Astrocyte (in vitro differentiated cells and primary cell): ENCODE data around the gene TFF3. TPM values are rescaled to one million over a fixed set of nuclear protein-coding genes. Genes with fewer than 3 reads are reported as not detected.

ENCODE experiments used
- DNase-seq: peaks from one replicate; pipeline ENCODE4 v3.0.0-alpha.2; 2010; ENCODE audit warnings: low read depth
- FAIRE-seq: peaks from 2 replicates; lab custom pipeline; 2011; peaks lifted over from hg19 to GRCh38; lab: Jason Lieb, UNC
- H2AFZ ChIP-seq: 2 replicates; pipeline ENCODE4 v1.6.0; 2012; ENCODE audit warnings: low read depth, low read length, inconsistent platforms
- H3K27ac ChIP-seq: 2 replicates; pipeline ENCODE4 v1.5.1; 2011; ENCODE audit warnings: low read depth, low read length, inconsistent platforms
- H3K27me3 ChIP-seq: 2 replicates; pipeline ENCODE4 v1.6.0; 2011; ENCODE audit warnings: low read length, inconsistent platforms; ENCODE audit not compliant: insufficient read depth
- H3K36me3 ChIP-seq: 2 replicates; pipeline ENCODE4 v1.5.1; 2011; ENCODE audit warnings: low read length, inconsistent platforms; ENCODE audit not compliant: insufficient read depth
- H3K4me1 ChIP-seq: 2 replicates; pipeline ENCODE4 v1.5.1; 2011; ENCODE audit warnings: low read length, inconsistent platforms; ENCODE audit not compliant: insufficient read depth
- H3K4me2 ChIP-seq: 2 replicates; pipeline ENCODE4 v1.6.0; 2012; ENCODE audit warnings: low read length, inconsistent platforms
- H3K4me3 ChIP-seq: 2 replicates; pipeline ENCODE4 v1.5.1; 2011; ENCODE audit warnings: low read depth, mild to moderate bottlenecking, low read length, inconsistent platforms; ENCODE audit not compliant: insufficient read depth
- H3K79me2 ChIP-seq: 2 replicates; pipeline ENCODE4 v1.6.0; 2012; ENCODE audit warnings: mild to moderate bottlenecking, low read length, inconsistent platforms; ENCODE audit not compliant: insufficient read depth
- H3K9ac ChIP-seq: 2 replicates; pipeline ENCODE4 v1.6.0; 2012; ENCODE audit warnings: mild to moderate bottlenecking, low read length, inconsistent platforms
- H3K9me3 ChIP-seq: 2 replicates; pipeline ENCODE4 v1.5.1; 2012; ENCODE audit warnings: low read depth, mild to moderate bottlenecking, low read length, inconsistent platforms; ENCODE audit not compliant: insufficient read depth
- H4K20me1 ChIP-seq: 2 replicates; pipeline ENCODE4 v1.6.0; 2012; ENCODE audit warnings: low read length, inconsistent platforms; ENCODE audit not compliant: insufficient read depth
- H3K27ac Mint-ChIP-seq: one replicate; pipeline ENCODE4 v1.8.0; 2021; ENCODE audit warnings: mild to moderate bottlenecking, mixed read lengths; ENCODE audit not compliant: unreplicated experiment
- H3K27me3 Mint-ChIP-seq: one replicate; pipeline ENCODE4 v1.8.0; 2021; ENCODE audit warnings: low read depth, mixed read lengths; ENCODE audit not compliant: unreplicated experiment
- H3K36me3 Mint-ChIP-seq: one replicate; pipeline ENCODE4 v1.8.0; 2021; ENCODE audit warnings: low read depth, mixed read lengths; ENCODE audit not compliant: unreplicated experiment
- H3K4me1 Mint-ChIP-seq: one replicate; pipeline ENCODE4 v1.8.0; 2021; ENCODE audit warnings: low read depth, mixed read lengths; ENCODE audit not compliant: unreplicated experiment
- H3K4me3 Mint-ChIP-seq: one replicate; pipeline ENCODE4 v1.8.0; 2021; ENCODE audit warnings: mild to moderate bottlenecking, moderate library complexity, mixed read lengths; ENCODE audit not compliant: unreplicated experiment
- H3K9me3 Mint-ChIP-seq: one replicate; pipeline ENCODE4 v1.8.0; 2021; ENCODE audit warnings: mild to moderate bottlenecking, mixed read lengths; ENCODE audit not compliant: unreplicated experiment
- CTCF ChIP-seq: IDR thresholded peaks from 2 replicates; pipeline ENCODE4 v1.5.1; 2011; ENCODE audit warnings: low read depth, mild to moderate bottlenecking, inconsistent platforms, low read length, moderate library complexity; ENCODE audit not compliant: insufficient read depth
- EZH2 ChIP-seq: IDR thresholded peaks from 2 replicates; pipeline ENCODE4 v1.6.1; 2012; ENCODE audit warnings: mild to moderate bottlenecking, low read length, inconsistent platforms; ENCODE audit not compliant: insufficient read depth
- total RNA-seq: library from RNA; stranded (reverse); gene quantifications from 2 replicates; pipeline ENCODE4 v1.2.1, GENCODE V29; 2021

Gene TFF3
- total RNA-seq, 1 donor from 2014 or later = not detected

GRCh38 chr21:42308161-42308913 is 6.9 kb downstream of the TFF3 start:
- no peaks in the 10 kb centered on the region for H3K36me3 ChIP-seq
- peaks cover 11% of the 10 kb centered on the region for H3K27me3 ChIP-seq
- no peak overlapping the region for H3K4me2 ChIP-seq
- Mint-ChIP-seq H3K27ac (no peak overlapping the region), H3K36me3 (no peaks in the 10 kb centered on the region), H3K9me3 (no peaks in the 10 kb centered on the region), H3K27me3 (peaks cover 63% of the 10 kb centered on the region), H3K4me3 (no peak overlapping the region), H3K4me1 (peaks cover 3% of the 10 kb centered on the region)
- no peak overlapping the region for H2AFZ ChIP-seq
- no peaks in the 10 kb centered on the region for H4K20me1 ChIP-seq
- DNase-seq = no peak
- no peak for FAIRE-seq
- no peak overlapping the region for H3K9ac ChIP-seq
- no peak overlapping the region for H3K4me3 ChIP-seq
- no peaks in the 10 kb centered on the region for H3K9me3 ChIP-seq
- no peaks in the 10 kb centered on the region for H3K79me2 ChIP-seq
- no peak for TF ChIP-seq CTCF
- TF ChIP-seq EZH2 = no peak
- H3K4me1 ChIP-seq = no peaks in the 10 kb centered on the region
- no peak overlapping the region for H3K27ac ChIP-seq

DNA sequence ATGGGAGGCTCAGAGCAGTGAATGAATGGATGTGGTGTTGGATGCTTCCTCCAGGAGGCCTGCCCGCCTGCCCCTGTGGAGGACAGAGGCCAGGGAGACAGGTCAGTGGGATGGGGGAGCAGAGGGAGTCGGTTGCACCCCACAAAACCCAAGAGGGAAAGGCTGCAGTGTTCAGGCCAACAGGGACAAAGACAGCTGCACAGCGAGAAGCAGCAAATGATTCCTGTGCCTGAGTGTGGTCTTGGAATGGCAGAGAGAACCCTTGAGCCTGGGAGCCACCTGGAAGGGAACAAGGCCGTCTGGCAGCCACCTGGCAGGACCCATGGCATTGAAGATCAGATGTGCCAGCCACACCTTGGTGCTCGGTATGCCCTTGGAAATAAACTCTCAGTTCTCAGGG is 8.1 kb downstream of the TFF3 start:
- Histone ChIP-seq H2AFZ (no peak overlapping the region), H3K27ac (no peak overlapping the region), H3K79me2 (no peaks in the 10 kb centered on the region), H3K27me3 (peaks cover 10% of the 10 kb centered on the region), H3K36me3 (no peaks in the 10 kb centered on the region), H3K4me3 (no peak overlapping the region), H3K9ac (no peak overlapping the region), H3K4me1 (no peaks in the 10 kb centered on the region), H3K9me3 (no peaks in the 10 kb centered on the region), H3K4me2 (no peak overlapping the region), H4K20me1 (no peaks in the 10 kb centered on the region)
- Mint-ChIP-seq H3K4me1 (peaks cover 3% of the 10 kb centered on the region), H3K27ac (no peak overlapping the region), H3K36me3 (no peaks in the 10 kb centered on the region), H3K4me3 (no peak overlapping the region), H3K27me3 (peaks cover 57% of the 10 kb centered on the region), H3K9me3 (no peaks in the 10 kb centered on the region)
- no peak for TF ChIP-seq EZH2
- TF ChIP-seq CTCF = no peak
- DNase-seq (no peak), FAIRE-seq (no peak)

- H3K9ac ChIP-seq = no peak overlapping the region
- Mint-ChIP-seq H3K27me3 (peaks cover 51% of the 10 kb centered on the region), H3K9me3 (no peaks in the 10 kb centered on the region), H3K4me1 (peaks cover 3% of the 10 kb centered on the region), H3K27ac (no peak overlapping the region), H3K36me3 (no peaks in the 10 kb centered on the region), H3K4me3 (no peak overlapping the region)
- no peaks in the 10 kb centered on the region for H3K36me3 ChIP-seq
- H3K79me2 ChIP-seq = no peaks in the 10 kb centered on the region
- H3K4me3 ChIP-seq = no peak overlapping the region
- H3K4me2 ChIP-seq = no peak overlapping the region
- no peak for DNase-seq
- no peak overlapping the region for H3K27ac ChIP-seq
- no peaks in the 10 kb centered on the region for H3K4me1 ChIP-seq
- FAIRE-seq = no peak
- H3K9me3 ChIP-seq = no peaks in the 10 kb centered on the region
- no peak overlapping the region for H2AFZ ChIP-seq
- TF ChIP-seq CTCF = no peak
- TF ChIP-seq EZH2 = no peak
- H3K27me3 ChIP-seq = peaks cover 10% of the 10 kb centered on the region
- H4K20me1 ChIP-seq = no peaks in the 10 kb centered on the region
Observed at GRCh38 chr21:42306366-42307035, 8.7 kb downstream of the TFF3 start.
